Panc1 (cell line): ENCODE results near the gene SNX27. TPM values are rescaled to one million over a fixed set of nuclear protein-coding genes. Genes with fewer than 3 reads are reported as not detected.

ENCODE experiments used
- ATAC-seq: fragments of 200-7000 bp; cut with Tn5 transposase; 2 replicates; pipeline ENCODE4 v1.9.1; 2020; ENCODE audit warnings: mild to moderate bottlenecking, moderate library complexity
- BruUV-seq: library from RNA; stranded (reverse); fragments of 400-500 nt; replicated peaks from 2 replicates; lab custom pipeline; 2021; lab: Mats Ljungman, UMichigan
- CTCF ChIA-PET: fragments of 300-600 bp; sonication (Branson Sonifier 250); formaldehyde crosslinking; loops from one replicate; lab custom pipeline; 2022; ENCODE audit warnings: antibody characterized with exemption; lab: Charles Lee
- POLR2A ChIA-PET: fragments of 300-600 bp; sonication (Branson Sonifier 250); formaldehyde crosslinking; loops from one replicate; lab custom pipeline; 2022; ENCODE audit warnings: antibody characterized with exemption; lab: Charles Lee
- DNase-seq: peaks from one replicate; pipeline ENCODE4 v3.0.0-alpha.2; 2010; ENCODE audit warnings: low read depth, low spot score
- H3K27ac ChIP-seq: 2 replicates; pipeline ENCODE4 v1.5.1; 2011; ENCODE audit warnings: mild to moderate bottlenecking, low read length, inconsistent platforms
- H3K27me3 ChIP-seq: fragments of 200-500 bp; sonication (Bioruptor generic); 2 replicates; pipeline ENCODE4 v1.6.0; 2014; ENCODE audit warnings: low read length, inconsistent platforms; ENCODE audit not compliant: control insufficient read depth, insufficient read depth
- H3K36me3 ChIP-seq: fragments of 200-500 bp; sonication (Bioruptor generic); 2 replicates; pipeline ENCODE4 v1.5.1; 2014; ENCODE audit warnings: inconsistent platforms, mild to moderate bottlenecking, low read length, moderate library complexity; ENCODE audit not compliant: control insufficient read depth, insufficient read depth
- H3K4me1 ChIP-seq: 2 replicates; pipeline ENCODE4 v1.5.1; 2011; ENCODE audit warnings: inconsistent platforms, mild to moderate bottlenecking, low read length, moderate library complexity; ENCODE audit not compliant: control insufficient read depth, insufficient read depth
- H3K4me3 ChIP-seq, 2 experiments: 2 replicates each; pipeline ENCODE4 v1.5.1; 2011 to 2012; ENCODE audit warnings: low read depth in 2 of 2, low read length in 2 of 2, mild to moderate bottlenecking in 2 of 2, inconsistent platforms in 1 of 2, moderate library complexity in 1 of 2
- H3K9me3 ChIP-seq: fragments of 200-500 bp; sonication (Bioruptor generic); 2 replicates; pipeline ENCODE4 v1.5.1; 2014; ENCODE audit warnings: low read depth, mild to moderate bottlenecking, inconsistent platforms, low read length, moderate library complexity; ENCODE audit not compliant: control insufficient read depth, insufficient read depth
- POLR2AphosphoS5 ChIP-seq: IDR thresholded peaks from 2 replicates; pipeline ENCODE4 v1.6.1; 2012; ENCODE audit warnings: mild to moderate bottlenecking, low read depth, low read length, moderate library complexity
- SIN3A ChIP-seq: IDR thresholded peaks from 2 replicates; pipeline ENCODE4 v1.6.1; 2012; ENCODE audit warnings: low read depth, mild to moderate bottlenecking, low read length, moderate library complexity, borderline replicate concordance; ENCODE audit not compliant: insufficient read depth
- TCF7L2 ChIP-seq: IDR thresholded peaks from 2 replicates; pipeline ENCODE4 v1.6.1; 2011; ENCODE audit warnings: mild to moderate bottlenecking, low read depth, low read length, inconsistent platforms
- in situ Hi-C: cut with HindIII; loops from 2 replicates; pipeline ENCODE4 v1.10.0; 2016; ENCODE audit warnings: low sequenced_read_pairs, low pct_unique_long_range_greater_than_20kb
- intact Hi-C: fragments of 100-400 bp; cut with micrococcal nuclease; formaldehyde crosslinking; loops from one replicate; pipeline ENCODE4 v1.10.0; 2022; ENCODE audit not compliant: unreplicated experiment
- total RNA-seq: library from RNA; stranded (reverse); gene quantifications from one replicate; pipeline ENCODE4 v1.2.1, GENCODE V29; 2021; ENCODE audit not compliant: unreplicated experiment
- TF ChIP-seq, protein P1 (sequence below): fragments of 450-650 bp; IDR thresholded peaks from 2 replicates; pipeline ENCODE4 v1.5.1; 2017; ENCODE audit warnings: mild to moderate bottlenecking
- TF ChIP-seq, protein P2 (sequence below), 2 experiments: IDR thresholded peaks; 2 replicates each; pipeline ENCODE4 v1.6.1; 2011 to 2012; ENCODE audit warnings: low read depth in 2 of 2, control low read depth in 1 of 2, low read length in 1 of 2, mild to moderate bottlenecking in 1 of 2, moderate library complexity in 1 of 2; ENCODE audit not compliant: insufficient read depth in 1 of 2

Gene SNX27
- total RNA-seq, 1 experiment from 2014 or later, result 58.4 TPM

DNA sequence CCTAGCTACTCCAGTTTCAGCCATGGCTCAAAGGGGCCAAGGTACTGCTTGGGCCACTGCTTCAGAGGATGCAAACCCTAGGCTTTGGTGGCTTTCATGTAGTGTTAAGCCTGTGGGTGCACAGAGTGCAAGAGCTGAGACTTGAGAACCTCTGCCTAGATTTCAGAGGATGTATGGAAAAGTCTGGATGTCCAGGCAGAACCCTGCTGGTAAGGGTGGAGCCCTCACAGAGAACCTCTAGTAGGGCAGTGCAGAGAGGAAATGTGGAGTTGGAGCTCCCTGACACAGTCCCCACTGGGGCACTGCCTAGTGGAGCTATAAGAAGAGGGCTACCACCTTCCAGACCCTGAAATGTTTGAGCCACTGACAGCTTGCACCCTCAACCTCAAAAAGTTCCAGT is 125.6 kb downstream of the SNX27 start:
- ChIA-PET POLR2A (no interaction called here), CTCF (no interaction called here)
- no peak overlapping the region for H3K4me3 ChIP-seq
- no peaks in the 10 kb centered on the region for H3K27me3 ChIP-seq
- no peak for DNase-seq
- ATAC-seq, result no peak
- H3K27ac ChIP-seq, result no peak overlapping the region
- no peak for TF ChIP-seq POLR2AphosphoS5
- no peak for TF ChIP-seq TCF7L2
- TF ChIP-seq, protein P1, sequence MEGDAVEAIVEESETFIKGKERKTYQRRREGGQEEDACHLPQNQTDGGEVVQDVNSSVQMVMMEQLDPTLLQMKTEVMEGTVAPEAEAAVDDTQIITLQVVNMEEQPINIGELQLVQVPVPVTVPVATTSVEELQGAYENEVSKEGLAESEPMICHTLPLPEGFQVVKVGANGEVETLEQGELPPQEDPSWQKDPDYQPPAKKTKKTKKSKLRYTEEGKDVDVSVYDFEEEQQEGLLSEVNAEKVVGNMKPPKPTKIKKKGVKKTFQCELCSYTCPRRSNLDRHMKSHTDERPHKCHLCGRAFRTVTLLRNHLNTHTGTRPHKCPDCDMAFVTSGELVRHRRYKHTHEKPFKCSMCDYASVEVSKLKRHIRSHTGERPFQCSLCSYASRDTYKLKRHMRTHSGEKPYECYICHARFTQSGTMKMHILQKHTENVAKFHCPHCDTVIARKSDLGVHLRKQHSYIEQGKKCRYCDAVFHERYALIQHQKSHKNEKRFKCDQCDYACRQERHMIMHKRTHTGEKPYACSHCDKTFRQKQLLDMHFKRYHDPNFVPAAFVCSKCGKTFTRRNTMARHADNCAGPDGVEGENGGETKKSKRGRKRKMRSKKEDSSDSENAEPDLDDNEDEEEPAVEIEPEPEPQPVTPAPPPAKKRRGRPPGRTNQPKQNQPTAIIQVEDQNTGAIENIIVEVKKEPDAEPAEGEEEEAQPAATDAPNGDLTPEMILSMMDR, result no peak
- no peak for TF ChIP-seq SIN3A
- TF ChIP-seq, protein P2, sequence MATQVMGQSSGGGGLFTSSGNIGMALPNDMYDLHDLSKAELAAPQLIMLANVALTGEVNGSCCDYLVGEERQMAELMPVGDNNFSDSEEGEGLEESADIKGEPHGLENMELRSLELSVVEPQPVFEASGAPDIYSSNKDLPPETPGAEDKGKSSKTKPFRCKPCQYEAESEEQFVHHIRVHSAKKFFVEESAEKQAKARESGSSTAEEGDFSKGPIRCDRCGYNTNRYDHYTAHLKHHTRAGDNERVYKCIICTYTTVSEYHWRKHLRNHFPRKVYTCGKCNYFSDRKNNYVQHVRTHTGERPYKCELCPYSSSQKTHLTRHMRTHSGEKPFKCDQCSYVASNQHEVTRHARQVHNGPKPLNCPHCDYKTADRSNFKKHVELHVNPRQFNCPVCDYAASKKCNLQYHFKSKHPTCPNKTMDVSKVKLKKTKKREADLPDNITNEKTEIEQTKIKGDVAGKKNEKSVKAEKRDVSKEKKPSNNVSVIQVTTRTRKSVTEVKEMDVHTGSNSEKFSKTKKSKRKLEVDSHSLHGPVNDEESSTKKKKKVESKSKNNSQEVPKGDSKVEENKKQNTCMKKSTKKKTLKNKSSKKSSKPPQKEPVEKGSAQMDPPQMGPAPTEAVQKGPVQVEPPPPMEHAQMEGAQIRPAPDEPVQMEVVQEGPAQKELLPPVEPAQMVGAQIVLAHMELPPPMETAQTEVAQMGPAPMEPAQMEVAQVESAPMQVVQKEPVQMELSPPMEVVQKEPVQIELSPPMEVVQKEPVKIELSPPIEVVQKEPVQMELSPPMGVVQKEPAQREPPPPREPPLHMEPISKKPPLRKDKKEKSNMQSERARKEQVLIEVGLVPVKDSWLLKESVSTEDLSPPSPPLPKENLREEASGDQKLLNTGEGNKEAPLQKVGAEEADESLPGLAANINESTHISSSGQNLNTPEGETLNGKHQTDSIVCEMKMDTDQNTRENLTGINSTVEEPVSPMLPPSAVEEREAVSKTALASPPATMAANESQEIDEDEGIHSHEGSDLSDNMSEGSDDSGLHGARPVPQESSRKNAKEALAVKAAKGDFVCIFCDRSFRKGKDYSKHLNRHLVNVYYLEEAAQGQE (IDR thresholded peaks at IDR 0.05; ENCODE audit: insufficient read depth in 1 of 2, low read depth in 2 of 2, low read length in 1 of 2), result no peak
- intact Hi-C loops (loop anchor here (5.0 kb wide), 2 partner anchors 145 to 295 kb away; no protein-coding TSS in a partner anchor), in situ Hi-C loops (no loop called here)
- no peaks in the 10 kb centered on the region for H3K36me3 ChIP-seq
- no peaks in the 10 kb centered on the region for H3K4me1 ChIP-seq
- H3K9me3 ChIP-seq, result no peaks in the 10 kb centered on the region
- BruUV-seq, result no TSS peak

DNA sequence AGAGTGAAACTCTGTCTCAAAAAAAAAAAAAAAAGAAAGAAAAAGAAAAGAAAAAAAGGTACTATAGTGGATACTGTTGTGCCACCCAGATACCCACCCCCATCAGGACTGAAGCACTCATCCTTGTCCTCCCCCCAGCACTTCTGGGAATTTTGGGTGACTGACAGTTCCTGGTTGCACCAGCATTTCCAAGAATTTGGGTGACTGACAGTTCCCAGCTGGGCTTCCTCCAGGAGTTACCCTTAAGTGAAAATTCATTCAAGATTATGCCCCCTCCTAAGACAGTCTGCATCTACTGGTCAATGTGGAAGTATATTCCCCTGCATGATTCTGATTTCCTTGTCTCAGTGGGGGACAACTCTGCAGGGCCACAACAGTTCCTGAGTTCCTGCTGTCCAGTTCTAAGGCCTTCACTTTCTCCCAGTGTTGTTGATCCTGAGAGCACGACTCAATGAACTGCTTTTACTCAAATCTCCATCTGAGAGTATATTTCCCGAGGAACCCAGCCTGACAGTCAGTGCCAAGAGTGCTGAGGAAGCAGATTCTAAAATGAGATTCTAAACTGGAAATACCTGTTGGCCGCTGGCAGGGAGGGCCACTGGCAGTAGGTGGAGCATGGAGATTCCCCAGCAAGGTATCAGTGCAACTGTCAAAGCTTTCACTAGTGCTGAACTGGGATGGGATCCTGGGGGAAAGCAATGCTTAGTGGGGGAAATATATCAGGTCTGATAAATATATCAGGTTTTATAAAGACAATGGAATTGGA is 127.9 kb downstream of the SNX27 start:
- no peak for DNase-seq
- ATAC-seq, result no peak
- H3K36me3 ChIP-seq, result no peaks in the 10 kb centered on the region
- TF ChIP-seq TCF7L2 (no peak), POLR2AphosphoS5 (no peak), SIN3A (no peak)
- TF ChIP-seq, protein P2 (IDR thresholded peaks at IDR 0.05; ENCODE audit: insufficient read depth in 1 of 2, low read depth in 2 of 2, low read length in 1 of 2), result no peak
- TF ChIP-seq, protein P1, result no peak
- in situ Hi-C loops (no loop called here), intact Hi-C loops (loop anchor here (5.0 kb wide), 2 partner anchors 147 to 297 kb away; no protein-coding TSS in a partner anchor)
- no TSS peak for BruUV-seq
- ChIA-PET POLR2A (no interaction called here), CTCF (no interaction called here)
- no peaks in the 10 kb centered on the region for H3K4me1 ChIP-seq
- no peak overlapping the region for H3K27ac ChIP-seq
- no peak overlapping the region for H3K4me3 ChIP-seq
- no peaks in the 10 kb centered on the region for H3K9me3 ChIP-seq
- peaks cover 2% of the 10 kb centered on the region; the same call in 1 of the 2 replicates for H3K27me3 ChIP-seq
